SH-SY5Y (cell line): ENCODE measurements around the gene CDC42EP3.

Source experiments
- GATA2 ChIP-seq: IDR thresholded peaks from 2 replicates; pipeline ENCODE4 v1.6.1; 2011; ENCODE audit warnings: mild to moderate bottlenecking, low read depth, low read length
- GATA3 ChIP-seq: IDR thresholded peaks from 2 replicates; pipeline ENCODE4 v1.6.1; 2011; ENCODE audit warnings: low read depth, mild to moderate bottlenecking, low read length, moderate library complexity

DNA sequence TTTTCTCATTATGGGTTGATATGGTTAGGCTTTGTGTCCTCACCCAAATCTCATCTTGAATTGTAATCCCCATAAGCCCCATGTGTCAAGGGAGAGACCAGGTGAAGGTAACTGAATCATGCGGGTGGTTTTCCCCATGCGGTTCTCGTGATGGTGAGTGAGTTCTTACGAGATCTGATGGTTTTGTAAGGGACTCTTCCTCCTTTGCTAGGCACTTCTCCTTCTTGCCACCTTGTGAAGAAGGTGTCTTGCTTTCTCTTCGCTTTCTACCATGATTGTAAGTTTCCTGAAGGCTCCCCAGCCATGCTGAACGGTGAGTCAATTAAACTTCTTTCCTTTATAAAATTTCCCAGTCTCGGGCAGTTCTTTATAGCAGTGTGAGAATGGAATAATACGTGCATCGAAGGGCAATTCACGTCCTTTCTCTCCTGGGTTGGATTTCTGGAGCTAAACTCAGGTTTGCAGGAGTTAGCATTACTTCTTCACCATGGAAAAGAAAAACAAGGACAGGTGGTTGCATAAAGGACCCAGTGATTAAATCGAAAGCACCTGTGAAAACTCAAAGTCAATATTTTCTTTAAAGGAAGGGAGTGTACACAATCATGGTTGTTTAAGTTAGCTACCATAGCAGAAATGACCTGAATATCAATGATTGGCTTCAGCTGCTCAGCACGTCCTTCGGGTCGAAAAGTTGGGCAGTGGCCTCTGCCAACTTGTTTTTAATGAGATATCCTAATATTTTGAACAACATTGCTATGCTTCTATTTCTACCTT, 54.1 kb downstream of the CDC42EP3 start:
- TF ChIP-seq GATA2, result no peak
- TF ChIP-seq GATA3, result no peak
